ENCODE data around the gene SCRN2.
A peak's percentile ranks its signal among the peaks of the same experiment; 100 is the strongest.

Gene SCRN2

GRCh38 chr17:47871048-47871447, 30.0 kb upstream of the SCRN2 start:
- DNase-seq: no peak

- DNase-seq: no peak
Measured at GRCh38 chr17:47870056-47870455, 29.0 kb upstream of the SCRN2 start.

- DNase-seq: no peak
Measured at GRCh38 chr17:47869114-47869513, 28.0 kb upstream of the SCRN2 start.

- DNase-seq: no peak
Measured at GRCh38 chr17:47867813-47868533, 26.9 kb upstream of the SCRN2 start.

GRCh38 chr17:47866941-47867340, 25.9 kb upstream of the SCRN2 start:
- no peak for DNase-seq

GRCh38 chr17:47864791-47865216, 23.7 kb upstream of the SCRN2 start:
- DNase-seq: no peak

- no peak for DNase-seq
Measured at GRCh38 chr17:47862621-47863440, 21.8 kb upstream of the SCRN2 start.

GRCh38 chr17:47860386-47860785, 19.3 kb upstream of the SCRN2 start:
- no peak for DNase-seq

- DNase-seq: peak; percentile 70 to 76
Measured at GRCh38 chr17:47857551-47858455, 16.7 kb upstream of the SCRN2 start.

GRCh38 chr17:47856830-47857229, 15.8 kb upstream of the SCRN2 start:
- no peak for DNase-seq

GRCh38 chr17:47855737-47856136, 14.7 kb upstream of the SCRN2 start:
- no peak for DNase-seq

- DNase-seq: no peak
Measured at GRCh38 chr17:47853616-47854015, 12.5 kb upstream of the SCRN2 start.

GRCh38 chr17:47852113-47852949, 11.3 kb upstream of the SCRN2 start:
- DNase-seq: no peak

- DNase-seq: no peak
Measured at GRCh38 chr17:47851764-47852112, 10.7 kb upstream of the SCRN2 start.

GRCh38 chr17:47850692-47851573, 9.9 kb upstream of the SCRN2 start, which contains the start of gene SP6:
SP6 (minus strand) TSS chr17:47851163; CDS start chr17:47848429, 2,734 bp downstream.
- DNase-seq: peak; percentile 22 to 24

GRCh38 chr17:47850373-47850691, 9.3 kb upstream of the SCRN2 start:
- DNase-seq: no peak

GRCh38 chr17:47848198-47848513, 7.1 kb upstream of the SCRN2 start:
- no peak for DNase-seq

- peak; percentile 52 to 60 for DNase-seq
Measured at GRCh38 chr17:47847341-47848197, 6.5 kb upstream of the SCRN2 start.

- DNase-seq: peak in 1 of 2 experiments; percentile 31
Measured at GRCh38 chr17:47846716-47847340, 5.8 kb upstream of the SCRN2 start.

GRCh38 chr17:47845716-47846075, 4.6 kb upstream of the SCRN2 start:
- no peak for DNase-seq

Measured in Kasumi-1 (cell line).